Measurements from ENCODE around the gene ENO3. TPM values are rescaled to one million over a fixed set of nuclear protein-coding genes. Genes with fewer than 3 reads are reported as not detected.
"Not testable (repeated sequence)": the region's sequence is repeated elsewhere in the genome, so short reads cannot be mapped to it uniquely, and the experiment has no call there.

Gene ENO3
- total RNA-seq, 4 donors from 2014 or later = 2.8 to 3.7 (median 3.6) TPM; not detected in 1

DNA sequence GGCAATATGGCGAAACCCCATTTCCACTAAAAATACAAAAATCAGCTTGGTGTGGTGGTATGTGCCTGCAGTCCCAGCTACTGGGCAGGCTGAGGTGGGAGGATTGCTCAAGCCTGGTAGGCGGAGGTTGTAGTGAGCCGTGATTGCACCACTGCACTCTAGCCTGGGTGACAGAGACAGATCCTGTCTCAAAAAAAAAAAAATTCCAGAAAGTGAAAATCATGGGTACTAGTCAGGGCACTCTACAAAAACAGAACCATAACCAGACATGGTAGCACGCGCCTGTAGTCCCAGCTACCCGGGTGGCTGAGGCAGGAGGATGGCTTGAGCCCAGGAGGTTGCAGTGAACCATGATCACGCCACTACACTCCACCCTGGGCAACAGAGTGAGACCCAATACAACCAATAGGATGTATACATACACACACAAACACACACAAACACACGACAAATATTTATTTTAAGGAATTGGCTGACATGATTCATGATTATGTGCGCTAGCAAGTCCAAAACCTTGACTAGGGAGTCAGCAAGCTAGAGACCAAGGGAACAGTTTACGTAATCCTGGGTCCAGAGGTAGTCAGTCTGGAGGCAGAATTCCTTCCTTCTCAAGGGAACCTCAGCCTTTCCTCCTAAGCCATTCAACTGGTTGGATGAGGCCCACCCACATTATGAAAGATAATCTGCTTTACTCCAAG lies 30.4 kb upstream of the ENO3 start:
- Histone ChIP-seq H3K4me1 (no peaks in the 10 kb centered on the region), H3K27ac (no peak overlapping the region), H3K9me3 (no peaks in the 10 kb centered on the region), H3K36me3 (no peaks in the 10 kb centered on the region), H3K4me3 (no peak overlapping the region), H3K27me3 (no peaks in the 10 kb centered on the region)
- TF ChIP-seq CTCF (IDR thresholded peaks at IDR 0.05) = no peak
- TF ChIP-seq POLR2A (IDR thresholded peaks at IDR 0.05) = no peak
- intact Hi-C loops (cut with DNase I; ENCODE audit: low total_unique reads) = no loop called here
- DNase-seq = no peak

- no peaks in the 10 kb centered on the region for H3K9me3 ChIP-seq
- intact Hi-C loops (cut with DNase I; ENCODE audit: low total_unique reads) = no loop called here
- TF ChIP-seq CTCF (IDR thresholded peaks at IDR 0.05) (no peak), POLR2A (IDR thresholded peaks at IDR 0.05) (no peak)
- no peak overlapping the region for H3K27ac ChIP-seq
- H3K36me3 ChIP-seq = no peaks in the 10 kb centered on the region
- no peak overlapping the region for H3K4me3 ChIP-seq
- DNase-seq = no peak
- no peaks in the 10 kb centered on the region for H3K27me3 ChIP-seq
- no peaks in the 10 kb centered on the region for H3K4me1 ChIP-seq
These were observed 29.6 kb upstream of the ENO3 start for GRCh38 chr17:4921320-4921719.

DNA sequence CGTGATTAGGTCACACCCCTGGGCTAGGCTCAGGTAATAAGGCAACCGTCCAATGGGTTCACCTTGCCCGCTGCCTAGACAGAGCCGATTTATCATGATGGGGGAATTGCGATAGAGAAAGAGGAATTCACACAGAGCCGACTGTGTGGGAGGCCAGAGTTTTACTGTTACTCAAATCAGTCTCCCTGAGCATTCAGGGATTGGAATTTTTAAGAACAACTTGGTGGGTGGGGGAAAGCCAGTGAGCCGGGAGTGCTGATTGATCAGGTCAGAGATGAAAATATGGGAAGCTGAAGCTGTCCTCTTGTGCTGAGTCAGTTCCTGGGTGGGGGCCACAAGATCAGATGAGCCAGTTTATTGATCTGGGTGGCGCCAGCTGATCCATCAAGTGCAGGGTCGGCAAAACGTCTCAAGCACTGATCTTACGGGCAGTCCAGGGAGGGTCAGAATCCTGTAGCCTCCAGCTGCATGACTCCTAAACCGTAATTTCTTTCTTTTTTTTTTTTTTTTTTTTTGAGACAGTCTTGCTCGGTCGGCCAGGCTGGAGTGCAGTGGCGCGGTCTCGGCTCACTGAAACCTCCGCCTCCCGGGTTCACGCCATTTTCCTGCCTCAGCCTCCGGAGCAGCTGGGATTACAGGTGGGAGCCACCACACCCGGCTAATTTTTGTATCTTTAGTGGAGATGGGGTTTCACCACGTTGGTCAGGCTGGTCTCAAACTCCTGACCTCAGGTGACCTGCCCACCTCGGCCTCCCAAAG lies 24.2 kb upstream of the ENO3 start:
- H3K27ac ChIP-seq; H3K4me1 ChIP-seq; H3K4me3 ChIP-seq; H3K9me3 ChIP-seq; H3K27me3 ChIP-seq; DNase-seq; intact Hi-C loops (cut with DNase I; ENCODE audit: low total_unique reads); H3K36me3 ChIP-seq: not testable (repeated sequence)

DNA sequence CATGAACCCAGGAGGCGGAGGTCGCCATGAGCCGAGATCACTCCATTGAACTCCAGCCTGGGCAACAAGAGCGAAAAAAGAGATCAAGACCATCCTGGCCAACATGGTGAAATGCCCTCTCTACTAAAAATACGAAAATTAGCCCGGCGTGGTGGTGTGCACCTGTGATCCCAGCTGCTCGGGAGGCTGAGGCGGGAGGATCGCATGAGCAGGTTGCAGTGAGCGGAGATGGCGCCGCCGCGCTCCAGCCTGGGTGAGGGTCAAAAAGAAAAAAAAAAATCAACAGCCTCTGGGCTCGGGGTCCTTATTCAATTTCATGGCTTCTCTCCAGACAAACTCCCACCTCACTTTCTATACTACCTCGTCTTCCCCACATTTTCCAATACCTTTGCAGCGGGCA lies 22.0 kb upstream of the ENO3 start:
- Histone ChIP-seq H3K9me3 (no peaks in the 10 kb centered on the region), H3K4me1 (no peaks in the 10 kb centered on the region), H3K4me3 (no peak overlapping the region), H3K27ac (no peak overlapping the region), H3K27me3 (no peaks in the 10 kb centered on the region), H3K36me3 (no peaks in the 10 kb centered on the region)
- intact Hi-C loops (cut with DNase I; ENCODE audit: low total_unique reads) = no loop called here
- no peak for DNase-seq
- TF ChIP-seq CTCF (IDR thresholded peaks at IDR 0.05) = no peak

GRCh38 chr17:4931963-4932362 lies 19.0 kb upstream of the ENO3 start, which contains the start of gene GP1BA:
Gene GP1BA, plus strand, starts transcription at chr17:4932277. Its CDS starts 328 bp downstream, at chr17:4932605.
- no peak for DNase-seq
- no peak for TF ChIP-seq POLR2A (IDR thresholded peaks at IDR 0.05)
- TF ChIP-seq CTCF (IDR thresholded peaks at IDR 0.05) = no peak
- intact Hi-C loops (cut with DNase I; ENCODE audit: low total_unique reads) = no loop called here
- no peaks in the 10 kb centered on the region for H3K36me3 ChIP-seq
- H3K4me3 ChIP-seq = no peak within 1 kb of the TSS
- no peak within 1 kb of the TSS for H3K27ac ChIP-seq
- H3K9me3 ChIP-seq = no peaks in the 10 kb centered on the region
- no peaks in the 10 kb centered on the region for H3K27me3 ChIP-seq
- no peaks in the 10 kb centered on the region for H3K4me1 ChIP-seq
